Right lobe of liver (tissue), 4 donors: Measurements from ENCODE around the gene KLRK1.
"Not testable (repeated sequence)": the region's sequence is repeated elsewhere in the genome, so short reads cannot be mapped to it uniquely, and the experiment has no call there.

Experiments
- CTCF ChIP-seq, 4 donors: fragments of 200-600 bp in 3 of 4; fragments of 450-650 bp in 1 of 4; IDR thresholded peaks; one replicate each; pipeline versions ENCODE4 v1.5.1 to v1.8.0; 2016 to 2022; ENCODE audit warnings: antibody characterized with exemption in 4 of 4, mild to moderate bottlenecking in 2 of 4
- POLR2A ChIP-seq: fragments of 450-650 bp; IDR thresholded peaks from one replicate; pipeline ENCODE4 v1.6.1; 2017; ENCODE audit warnings: antibody characterized with exemption, mild to moderate bottlenecking
- donor health status: DM: no; HTN: no; CAD: no.
- donor health status: DM: no; HTN: no; CAD: no.
- donor health status: DM: no; HTN: yes; CAD: no.

GRCh38 chr12:10420334-10420733, 30.5 kb upstream of the KLRK1 start, which contains the start of gene KLRC3:
- TF ChIP-seq CTCF (IDR thresholded peaks at IDR 0.05); POLR2A: not testable (repeated sequence)
